Activated T-cell treated with anti-CD3 and anti-CD28 coated beads, Interleukin-2, amount 50 U/mL, for 48 hours (primary cell): ENCODE measurements around the gene BUD13.

Source experiments
- DNase-seq, 2 experiments: peaks; one replicate each; pipeline ENCODE4 v3.0.0-alpha.2; 2020

BUD13 gene

GRCh38 chr11:116712428-116712827 lies 60.4 kb downstream of the BUD13 start:
- DNase-seq = no peak

DNA sequence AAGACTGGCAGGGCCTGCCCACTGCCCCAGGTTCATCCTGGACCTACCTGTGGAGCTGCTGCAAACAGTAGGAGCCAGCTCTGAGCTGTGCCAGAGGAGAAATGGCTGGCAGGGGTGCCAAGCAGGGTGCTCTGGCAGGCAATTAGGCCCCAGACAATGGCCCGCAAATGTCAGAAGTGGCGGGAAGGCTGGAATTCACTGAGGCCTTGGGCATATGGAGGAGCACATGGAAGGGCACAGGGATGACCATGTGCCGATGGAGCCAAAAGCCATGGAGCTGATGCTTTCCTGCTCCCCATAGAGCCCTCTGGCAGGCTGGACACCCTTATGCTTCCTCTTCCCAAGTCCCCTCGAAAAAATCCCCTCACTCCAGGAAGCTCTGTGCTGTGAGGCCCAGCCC lies 62.0 kb downstream of the BUD13 start:
- no peak for DNase-seq

DNA sequence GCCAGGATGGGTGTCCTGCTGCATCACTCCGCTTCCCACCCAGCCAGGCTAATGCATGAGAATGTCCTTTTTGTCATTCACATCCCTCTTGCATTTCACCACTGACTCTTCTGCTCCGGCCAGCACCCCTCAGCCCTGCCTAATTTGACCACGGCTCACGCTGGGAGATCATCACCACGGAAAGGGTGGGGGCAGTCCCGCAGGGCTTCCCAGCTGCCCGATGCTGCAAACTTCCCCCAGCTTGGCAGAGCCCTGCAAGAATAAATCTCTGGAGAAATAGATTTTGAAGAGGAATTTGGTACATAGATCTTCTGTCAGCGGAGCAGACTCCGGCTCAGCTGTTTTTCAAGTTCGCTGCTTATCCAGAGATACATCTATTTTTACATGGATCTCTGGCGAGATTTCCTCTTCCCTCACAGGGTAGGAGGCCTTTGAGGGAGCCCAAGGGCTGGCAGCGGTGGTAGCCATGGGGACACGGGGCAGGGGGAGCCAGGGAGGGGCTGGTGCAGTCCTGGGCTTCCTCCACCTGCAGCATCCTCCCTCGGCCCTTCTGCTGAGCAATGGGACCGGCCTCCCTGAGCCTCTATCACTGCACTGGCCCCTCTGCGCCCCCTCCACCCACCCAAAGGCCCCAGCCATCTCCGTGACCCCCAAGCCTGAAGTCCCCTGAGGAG lies 62.6 kb downstream of the BUD13 start:
- DNase-seq = no peak

- no peak for DNase-seq
These were observed 65.0 kb downstream of the BUD13 start for GRCh38 chr11:116707746-116708145.

DNA sequence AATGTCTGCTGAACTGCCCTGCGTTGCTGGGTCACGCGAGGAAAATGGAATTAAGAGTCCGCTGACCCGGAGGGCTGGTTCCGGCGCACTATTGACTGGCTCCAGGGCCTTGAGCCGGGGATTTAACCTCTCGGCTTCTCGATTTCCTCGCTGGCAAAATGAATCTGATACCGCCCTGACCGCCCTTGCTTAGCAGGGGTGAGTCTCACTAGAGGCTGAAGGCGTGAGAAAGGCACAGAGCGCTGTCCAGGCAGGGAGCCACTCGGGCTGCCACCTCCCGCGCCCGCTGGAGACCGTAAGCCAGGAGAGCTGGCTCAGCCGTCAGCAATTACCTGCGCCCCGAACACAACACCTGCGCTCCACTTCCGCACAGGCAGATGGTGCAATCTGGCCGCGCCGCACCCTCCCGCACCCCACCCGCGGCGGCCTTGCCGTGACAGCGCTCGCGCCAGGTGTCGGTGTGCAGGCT lies 65.6 kb downstream of the BUD13 start:
- DNase-seq = no peak

- DNase-seq = no peak
These were observed 69.4 kb downstream of the BUD13 start for GRCh38 chr11:116703421-116703820.

DNA sequence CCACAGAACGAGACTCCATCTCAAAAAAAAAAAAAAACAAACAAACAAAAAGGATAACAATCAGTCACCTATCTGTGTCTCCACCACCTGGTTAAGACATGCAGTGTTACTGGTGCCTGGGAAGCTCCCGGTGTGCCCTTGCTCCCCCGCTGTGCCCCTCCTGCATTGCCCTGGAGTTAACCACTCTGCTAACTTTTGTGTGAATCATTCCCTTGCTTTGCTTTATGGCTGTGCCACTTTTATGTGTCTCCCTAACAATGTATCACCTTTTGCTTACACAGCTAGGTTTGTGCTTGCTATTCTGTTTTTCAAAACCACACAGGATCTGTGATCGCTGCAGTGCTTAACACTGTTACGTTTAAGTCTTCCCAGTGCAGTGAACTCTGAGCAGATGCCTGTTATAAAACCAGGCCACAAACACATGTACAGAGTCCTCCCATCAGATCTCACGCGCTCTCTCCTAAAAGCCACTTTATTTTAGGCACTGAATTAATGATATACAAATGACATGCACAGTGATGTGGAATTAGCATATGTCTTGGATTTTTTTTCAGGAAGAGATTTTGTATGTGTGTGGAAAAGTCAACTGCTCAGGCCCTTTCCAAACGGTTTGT lies 69.9 kb downstream of the BUD13 start:
- DNase-seq = no peak

DNA sequence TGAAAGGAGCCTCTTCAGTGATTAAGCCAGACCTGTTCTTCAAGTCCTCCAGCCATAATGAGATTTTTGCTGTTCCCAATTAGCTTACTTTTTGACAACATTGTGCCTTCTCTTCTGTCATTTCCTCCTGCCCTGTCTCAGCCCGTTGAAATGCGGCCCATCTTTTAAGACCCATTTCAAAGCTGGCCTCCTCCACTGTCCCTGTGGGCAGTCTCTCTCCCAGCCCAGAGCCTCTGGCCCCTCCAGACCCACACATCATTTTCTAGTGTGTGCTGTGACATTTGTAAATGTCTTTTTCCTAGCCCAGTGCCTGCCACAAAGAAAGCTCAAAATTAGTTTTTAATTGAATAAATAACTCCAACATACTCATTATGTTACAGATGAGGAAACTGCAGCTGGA lies 70.9 kb downstream of the BUD13 start:
- no peak for DNase-seq

- no peak for DNase-seq
These were observed 71.4 kb downstream of the BUD13 start for GRCh38 chr11:116701297-116701801.

DNA sequence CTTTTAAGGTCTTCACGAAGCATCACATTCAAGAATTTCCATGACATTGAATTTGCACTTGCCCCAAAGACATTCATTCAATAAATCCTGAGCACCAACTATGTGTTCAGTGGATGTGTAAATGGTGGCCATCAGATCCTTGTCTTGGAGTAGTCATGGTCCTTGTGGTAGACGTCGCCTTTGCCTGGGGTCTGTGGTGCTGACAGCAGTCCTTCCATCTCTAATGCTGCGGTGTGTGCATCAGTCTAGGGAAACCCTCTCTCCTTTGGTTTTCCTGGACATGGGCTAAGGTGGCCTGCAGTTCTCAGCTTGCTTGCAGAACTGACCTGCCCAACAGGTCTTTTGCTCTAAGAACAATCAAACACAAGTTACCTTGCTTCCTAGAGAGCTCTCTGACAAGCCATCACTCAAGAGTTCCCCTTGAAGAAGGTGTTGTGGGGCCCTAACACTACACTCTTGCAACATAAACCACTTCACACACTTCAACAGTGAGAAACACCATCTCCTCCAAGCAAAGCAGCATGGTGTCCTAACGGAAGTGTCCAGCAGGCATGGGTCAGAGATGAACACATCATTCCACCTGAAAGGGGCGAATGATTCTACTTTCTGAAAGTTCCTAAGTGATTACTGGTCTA lies 72.1 kb downstream of the BUD13 start:
- DNase-seq = no peak
